Activated T-helper 17 cell treated with anti-CD3 and anti-CD28 coated beads, Interleukin-2, amount 50 U/mL, for 72 hours (primary cell): ENCODE results near the gene MEIKIN. TPM values are rescaled to one million over a fixed set of nuclear protein-coding genes. Genes with fewer than 3 reads are reported as not detected.

Experiments used
- ATAC-seq: fragments of 150-1000 bp; cut with Tn5 transposase; replicated peaks from 2 replicates; pipeline ENCODE4 v1.10.0; 2021; ENCODE audit warnings: mild to moderate bottlenecking, moderate library complexity
- H3K27ac Mint-ChIP-seq: one replicate; pipeline ENCODE4 v1.8.0; 2022; ENCODE audit warnings: mixed read lengths
- H3K27me3 Mint-ChIP-seq: one replicate; pipeline ENCODE4 v1.8.0; 2022; ENCODE audit warnings: mixed read lengths
- H3K36me3 Mint-ChIP-seq: one replicate; pipeline ENCODE4 v1.8.0; 2022; ENCODE audit warnings: low read depth, mild to moderate bottlenecking, mixed read lengths
- H3K4me1 Mint-ChIP-seq: one replicate; pipeline ENCODE4 v1.8.0; 2022; ENCODE audit warnings: mixed read lengths
- H3K4me3 Mint-ChIP-seq: one replicate; pipeline ENCODE4 v1.8.0; 2022; ENCODE audit warnings: mild to moderate bottlenecking, mixed read lengths
- H3K9me3 Mint-ChIP-seq: one replicate; pipeline ENCODE4 v1.8.0; 2022; ENCODE audit warnings: mixed read lengths
- total RNA-seq, 2 donors: library from RNA; stranded (reverse); gene quantifications; one replicate each; pipeline ENCODE4 v1.2.3, GENCODE V29; 2022

The MEIKIN gene
- not detected for total RNA-seq

- Mint-ChIP-seq H3K9me3 (no peaks in the 10 kb centered on the region), H3K4me3 (no peak within 1 kb of the TSS), H3K36me3 (peaks cover 6% of the 10 kb centered on the region), H3K27me3 (no peaks in the 10 kb centered on the region), H3K4me1 (peaks cover 4% of the 10 kb centered on the region), H3K27ac (no peak within 1 kb of the TSS)
- ATAC-seq = no peak
Observed at GRCh38 chr5:131945551-131946168, at the start of gene MEIKIN. Gene MEIKIN, minus strand, starts transcription at chr5:131945663. Its CDS starts 158 bp downstream, at chr5:131945505.

GRCh38 chr5:131994533-131995226, 49.2 kb upstream of the MEIKIN start:
- Mint-ChIP-seq H3K36me3 (no peaks in the 10 kb centered on the region), H3K27ac (no peak overlapping the region)
- ATAC-seq = no peak

GRCh38 chr5:131994090-131994489, 48.6 kb upstream of the MEIKIN start:
- no peak overlapping the region for H3K27ac Mint-ChIP-seq
- H3K4me1 Mint-ChIP-seq = peaks cover 19% of the 10 kb centered on the region
- ATAC-seq = no peak
- no peak overlapping the region for H3K4me3 Mint-ChIP-seq
- H3K9me3 Mint-ChIP-seq = no peaks in the 10 kb centered on the region
- no peaks in the 10 kb centered on the region for H3K27me3 Mint-ChIP-seq
- H3K36me3 Mint-ChIP-seq = no peaks in the 10 kb centered on the region

More at GRCh38 chr5:131994533-131995226, 49.2 kb upstream of the MEIKIN start:
- H3K4me1 Mint-ChIP-seq = peaks cover 20% of the 10 kb centered on the region
- no peaks in the 10 kb centered on the region for H3K27me3 Mint-ChIP-seq
- H3K4me3 Mint-ChIP-seq = no peak overlapping the region
- H3K9me3 Mint-ChIP-seq = no peaks in the 10 kb centered on the region

GRCh38 chr5:131993676-131994075, 48.2 kb upstream of the MEIKIN start:
- H3K9me3 Mint-ChIP-seq = no peaks in the 10 kb centered on the region
- no peak for ATAC-seq
- H3K27me3 Mint-ChIP-seq = no peaks in the 10 kb centered on the region
- no peak overlapping the region for H3K27ac Mint-ChIP-seq
- no peaks in the 10 kb centered on the region for H3K36me3 Mint-ChIP-seq
- peaks cover 15% of the 10 kb centered on the region for H3K4me1 Mint-ChIP-seq
- no peak overlapping the region for H3K4me3 Mint-ChIP-seq

- Mint-ChIP-seq H3K9me3 (no peaks in the 10 kb centered on the region), H3K4me3 (no peak overlapping the region), H3K27me3 (no peaks in the 10 kb centered on the region), H3K4me1 (peaks cover 8% of the 10 kb centered on the region), H3K36me3 (no peaks in the 10 kb centered on the region), H3K27ac (no peak overlapping the region)
- no peak for ATAC-seq
Observed at GRCh38 chr5:131992370-131992769, 46.9 kb upstream of the MEIKIN start.

- H3K9me3 Mint-ChIP-seq = no peaks in the 10 kb centered on the region
Observed at GRCh38 chr5:131991593-131992324, 46.3 kb upstream of the MEIKIN start.

GRCh38 chr5:131990716-131991115, 45.3 kb upstream of the MEIKIN start:
- no peaks in the 10 kb centered on the region for H3K27me3 Mint-ChIP-seq
- H3K4me1 Mint-ChIP-seq = no peaks in the 10 kb centered on the region
- H3K4me3 Mint-ChIP-seq = no peak overlapping the region
- H3K36me3 Mint-ChIP-seq = no peaks in the 10 kb centered on the region
- no peaks in the 10 kb centered on the region for H3K9me3 Mint-ChIP-seq
- ATAC-seq = no peak
- no peak overlapping the region for H3K27ac Mint-ChIP-seq

More at GRCh38 chr5:131991593-131992324, 46.3 kb upstream of the MEIKIN start:
- Mint-ChIP-seq H3K4me1 (peaks cover 4% of the 10 kb centered on the region), H3K36me3 (no peaks in the 10 kb centered on the region), H3K27ac (no peak overlapping the region), H3K4me3 (no peak overlapping the region), H3K27me3 (no peaks in the 10 kb centered on the region)
- ATAC-seq = no peak

GRCh38 chr5:131988601-131989000, 43.1 kb upstream of the MEIKIN start:
- Mint-ChIP-seq H3K27me3 (no peaks in the 10 kb centered on the region), H3K4me1 (no peaks in the 10 kb centered on the region), H3K27ac (no peak overlapping the region), H3K9me3 (no peaks in the 10 kb centered on the region), H3K4me3 (no peak overlapping the region), H3K36me3 (no peaks in the 10 kb centered on the region)
- no peak for ATAC-seq

- Mint-ChIP-seq H3K27ac (no peak overlapping the region), H3K9me3 (no peaks in the 10 kb centered on the region), H3K27me3 (no peaks in the 10 kb centered on the region), H3K36me3 (no peaks in the 10 kb centered on the region), H3K4me3 (no peak overlapping the region), H3K4me1 (no peaks in the 10 kb centered on the region)
- ATAC-seq = no peak
Observed at GRCh38 chr5:131987251-131987650, 41.8 kb upstream of the MEIKIN start.

GRCh38 chr5:131986161-131986912, 40.9 kb upstream of the MEIKIN start:
- Mint-ChIP-seq H3K4me3 (no peak overlapping the region), H3K36me3 (no peaks in the 10 kb centered on the region), H3K27me3 (no peaks in the 10 kb centered on the region), H3K4me1 (no peaks in the 10 kb centered on the region), H3K9me3 (no peaks in the 10 kb centered on the region), H3K27ac (no peak overlapping the region)
- no peak for ATAC-seq

GRCh38 chr5:131984956-131985665, 39.6 kb upstream of the MEIKIN start:
- no peaks in the 10 kb centered on the region for H3K27me3 Mint-ChIP-seq
- ATAC-seq = no peak
- H3K9me3 Mint-ChIP-seq = no peaks in the 10 kb centered on the region
- no peak overlapping the region for H3K4me3 Mint-ChIP-seq
- no peak overlapping the region for H3K27ac Mint-ChIP-seq
- no peaks in the 10 kb centered on the region for H3K36me3 Mint-ChIP-seq
- H3K4me1 Mint-ChIP-seq = no peaks in the 10 kb centered on the region

- Mint-ChIP-seq H3K9me3 (no peaks in the 10 kb centered on the region), H3K4me1 (peaks cover under 1% of the 10 kb centered on the region), H3K27me3 (no peaks in the 10 kb centered on the region), H3K36me3 (no peaks in the 10 kb centered on the region), H3K4me3 (no peak overlapping the region), H3K27ac (no peak overlapping the region)
- ATAC-seq = no peak
Observed at GRCh38 chr5:131983244-131983771, 37.8 kb upstream of the MEIKIN start.

GRCh38 chr5:131981516-131981915, 36.1 kb upstream of the MEIKIN start:
- ATAC-seq = no peak
- H3K9me3 Mint-ChIP-seq = no peaks in the 10 kb centered on the region
- H3K27me3 Mint-ChIP-seq = no peaks in the 10 kb centered on the region
- H3K27ac Mint-ChIP-seq = no peak overlapping the region
- H3K4me3 Mint-ChIP-seq = no peak overlapping the region
- H3K36me3 Mint-ChIP-seq = no peaks in the 10 kb centered on the region
- H3K4me1 Mint-ChIP-seq = peaks cover 13% of the 10 kb centered on the region

GRCh38 chr5:131980696-131981095, 35.2 kb upstream of the MEIKIN start:
- Mint-ChIP-seq H3K27me3 (no peaks in the 10 kb centered on the region), H3K9me3 (no peaks in the 10 kb centered on the region), H3K4me1 (peaks cover 13% of the 10 kb centered on the region), H3K4me3 (no peak overlapping the region), H3K27ac (no peak overlapping the region), H3K36me3 (no peaks in the 10 kb centered on the region)
- no peak for ATAC-seq
